OCI-LY1 (cell line): ENCODE results near the gene TMEM200C.

ENCODE experiments used
- EZH2 ChIP-seq: fragments of 200-600 bp; sonication (generic), shearing (Covaris generic); IDR thresholded peaks from 2 replicates; pipeline ENCODE4 v1.8.0; 2017; ENCODE audit warnings: borderline replicate concordance, mixed run types, mild to moderate bottlenecking, antibody characterized with exemption, low read length, moderate library complexity, mixed read lengths
- TF ChIP-seq, protein P1 (sequence below): fragments of 200-600 bp; sonication (generic), shearing (Covaris generic); IDR thresholded peaks from 2 replicates; pipeline ENCODE4 v1.5.1; 2017; ENCODE audit warnings: mild to moderate bottlenecking, antibody characterized with exemption, low read length, moderate library complexity, mixed read lengths

DNA sequence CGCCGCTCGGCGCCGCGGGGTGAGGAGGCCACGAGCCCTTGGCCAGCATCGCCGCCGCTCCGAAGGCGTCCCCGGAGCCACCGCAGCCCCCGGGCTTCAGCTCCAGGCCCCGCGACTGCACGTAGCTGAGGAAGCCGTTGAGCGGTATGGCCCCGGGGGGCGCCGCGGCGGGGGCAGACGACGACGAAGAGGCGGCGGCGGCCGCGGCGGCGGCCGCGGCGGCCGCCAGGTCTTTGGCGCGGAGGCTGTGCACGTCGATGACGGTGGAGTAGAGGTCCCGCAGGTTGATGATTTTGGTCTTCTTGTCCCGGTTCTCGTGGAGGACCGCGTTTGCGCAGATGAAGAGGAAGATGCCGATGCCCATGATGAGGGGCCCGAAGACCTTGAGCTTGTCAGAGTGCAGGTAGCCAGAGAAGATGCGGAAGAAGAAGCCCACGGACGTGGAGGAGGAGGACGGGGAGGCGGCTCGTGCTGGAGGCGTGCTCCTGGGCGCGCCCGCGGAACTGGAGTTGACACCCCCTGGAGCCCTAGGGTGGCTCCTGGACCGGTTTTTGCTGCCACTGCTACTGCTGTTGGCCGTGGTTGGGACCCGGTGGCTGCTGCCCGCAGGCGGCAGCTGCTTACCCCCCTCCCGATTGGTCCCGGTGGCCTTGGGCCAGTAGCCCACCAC lies 4.0 kb downstream of the TMEM200C start:
- TF ChIP-seq, protein P1, sequence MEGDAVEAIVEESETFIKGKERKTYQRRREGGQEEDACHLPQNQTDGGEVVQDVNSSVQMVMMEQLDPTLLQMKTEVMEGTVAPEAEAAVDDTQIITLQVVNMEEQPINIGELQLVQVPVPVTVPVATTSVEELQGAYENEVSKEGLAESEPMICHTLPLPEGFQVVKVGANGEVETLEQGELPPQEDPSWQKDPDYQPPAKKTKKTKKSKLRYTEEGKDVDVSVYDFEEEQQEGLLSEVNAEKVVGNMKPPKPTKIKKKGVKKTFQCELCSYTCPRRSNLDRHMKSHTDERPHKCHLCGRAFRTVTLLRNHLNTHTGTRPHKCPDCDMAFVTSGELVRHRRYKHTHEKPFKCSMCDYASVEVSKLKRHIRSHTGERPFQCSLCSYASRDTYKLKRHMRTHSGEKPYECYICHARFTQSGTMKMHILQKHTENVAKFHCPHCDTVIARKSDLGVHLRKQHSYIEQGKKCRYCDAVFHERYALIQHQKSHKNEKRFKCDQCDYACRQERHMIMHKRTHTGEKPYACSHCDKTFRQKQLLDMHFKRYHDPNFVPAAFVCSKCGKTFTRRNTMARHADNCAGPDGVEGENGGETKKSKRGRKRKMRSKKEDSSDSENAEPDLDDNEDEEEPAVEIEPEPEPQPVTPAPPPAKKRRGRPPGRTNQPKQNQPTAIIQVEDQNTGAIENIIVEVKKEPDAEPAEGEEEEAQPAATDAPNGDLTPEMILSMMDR = no peak
- no peak for TF ChIP-seq EZH2
